Endothelial cell of umbilical vein (primary cell): ENCODE results near the gene SAMD7.

Source experiments
- CTCF ChIP-seq, 2 donors: IDR thresholded peaks; 1 replicate in 1 of 2; 2 replicates in 1 of 2; pipeline ENCODE4 v1.5.1; 2011; ENCODE audit warnings: low read length in 2 of 2, mild to moderate bottlenecking in 2 of 2, moderate library complexity in 2 of 2, control low read depth in 1 of 2, inconsistent platforms in 1 of 2, low read depth in 1 of 2; ENCODE audit not compliant: insufficient read depth in 1 of 2; ENCODE audit errors: extremely low read depth in 1 of 2
- GATA2 ChIP-seq: IDR thresholded peaks from 2 replicates; pipeline ENCODE4 v1.7.0; 2011; ENCODE audit warnings: low read depth, mild to moderate bottlenecking, moderate library complexity, mixed read lengths, low read length; ENCODE audit not compliant: insufficient read length, insufficient read depth
- JUN ChIP-seq: IDR thresholded peaks from 2 replicates; pipeline ENCODE4 v1.6.1; 2011; ENCODE audit warnings: borderline replicate concordance, low read depth; ENCODE audit not compliant: insufficient read length, insufficient read depth
- MYC ChIP-seq: IDR thresholded peaks from one replicate; pipeline ENCODE4 v1.6.1; 2011; ENCODE audit warnings: mild to moderate bottlenecking, low read depth, low read length
- POLR2A ChIP-seq: IDR thresholded peaks from 2 replicates; pipeline ENCODE4 v1.6.1; 2012; ENCODE audit warnings: low read depth, mild to moderate bottlenecking, control low read depth, low read length
- POLR2AphosphoS5 ChIP-seq: IDR thresholded peaks from 2 replicates; pipeline ENCODE4 v1.6.1; 2012; ENCODE audit warnings: low read depth, mild to moderate bottlenecking, control low read depth, low read length, moderate library complexity; ENCODE audit not compliant: insufficient read depth

DNA sequence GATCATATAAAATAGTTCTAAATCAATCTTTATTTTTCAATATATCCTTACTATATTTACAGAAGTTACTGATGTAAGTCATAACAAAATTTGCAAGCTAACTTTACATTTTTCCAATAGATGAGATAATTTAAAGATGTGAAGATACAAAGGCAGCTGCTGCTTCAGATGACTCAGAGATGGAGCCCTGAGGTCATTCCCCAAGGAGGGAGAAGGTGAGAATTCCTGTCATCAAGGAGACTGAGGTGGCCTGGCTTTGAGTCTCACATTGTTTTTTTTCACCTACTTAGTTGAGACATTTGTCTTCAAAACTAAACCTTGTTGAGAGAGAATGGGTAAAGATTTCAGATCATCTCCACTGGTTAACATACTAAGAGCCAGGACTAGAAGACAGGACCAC lies 3.9 kb upstream of the SAMD7 start:
- TF ChIP-seq CTCF (IDR thresholded peaks at IDR 0.05; ENCODE audit: extremely low read depth in 1 of 2, insufficient read depth in 1 of 2, low read depth in 1 of 2, low read length in 2 of 2), result no peak
- no peak for TF ChIP-seq MYC
- no peak for TF ChIP-seq POLR2A
- no peak for TF ChIP-seq JUN
- TF ChIP-seq GATA2, result no peak
- TF ChIP-seq POLR2AphosphoS5, result no peak
